Endodermal cell (in vitro differentiated cells): ENCODE measurements around the gene SDC1. TPM values are rescaled to one million over a fixed set of nuclear protein-coding genes. Genes with fewer than 3 reads are reported as not detected.
A peak's percentile ranks its signal among the peaks of the same experiment; 100 is the strongest.

Experiments used
- DNase-seq: peaks from one replicate; pipeline ENCODE4 v3.0.0-alpha.2; 2017
- H3K27ac ChIP-seq: 2 replicates; pipeline ENCODE4 v1.5.1; 2013; ENCODE audit warnings: mild to moderate bottlenecking, low read depth, low read length, moderate library complexity
- H3K27me3 ChIP-seq: 2 replicates; pipeline ENCODE4 v1.6.1; 2013; ENCODE audit warnings: mild to moderate bottlenecking, low read length, moderate library complexity; ENCODE audit not compliant: insufficient read depth, control insufficient read depth, poor library complexity, severe bottlenecking
- H3K36me3 ChIP-seq: 2 replicates; pipeline ENCODE4 v1.7.0; 2013; ENCODE audit warnings: mild to moderate bottlenecking, low read length, moderate library complexity; ENCODE audit not compliant: control insufficient read depth, insufficient read depth
- H3K4me1 ChIP-seq: one replicate; pipeline ENCODE4 v1.7.0; 2013; ENCODE audit warnings: low read length; ENCODE audit not compliant: control insufficient read depth, insufficient read depth
- H3K4me3 ChIP-seq: 2 replicates; pipeline ENCODE4 v1.5.1; 2013; ENCODE audit warnings: mild to moderate bottlenecking, low read length, moderate library complexity
- H3K9ac ChIP-seq: 2 replicates; pipeline ENCODE4 v1.6.1; 2013; ENCODE audit warnings: mild to moderate bottlenecking, low read length, moderate library complexity; ENCODE audit not compliant: poor library complexity, severe bottlenecking; ENCODE audit errors: extremely low read depth
- H3K9me3 ChIP-seq: 2 replicates; pipeline ENCODE4 v1.6.1; 2013; ENCODE audit warnings: mild to moderate bottlenecking, low read length, moderate library complexity; ENCODE audit not compliant: control insufficient read depth
- H3K27ac Mint-ChIP-seq: 2 replicates; pipeline ENCODE4 v1.8.0; 2020; ENCODE audit warnings: mixed read lengths
- H3K27me3 Mint-ChIP-seq: 2 replicates; pipeline ENCODE4 v1.8.0; 2021; ENCODE audit warnings: mild to moderate bottlenecking, mixed read lengths; ENCODE audit not compliant: insufficient read depth
- H3K36me3 Mint-ChIP-seq: 2 replicates; pipeline ENCODE4 v1.8.0; 2020; ENCODE audit warnings: low read depth, mixed read lengths
- H3K4me1 Mint-ChIP-seq: 2 replicates; pipeline ENCODE4 v1.8.0; 2020; ENCODE audit warnings: mixed read lengths
- H3K4me3 Mint-ChIP-seq: 2 replicates; pipeline ENCODE4 v1.8.0; 2020; ENCODE audit warnings: mild to moderate bottlenecking, moderate library complexity, mixed read lengths
- H3K9me3 Mint-ChIP-seq: 2 replicates; pipeline ENCODE4 v1.8.0; 2020; ENCODE audit warnings: mild to moderate bottlenecking, mixed read lengths
- WGBS, 2 experiments: methylation state at CpG; one replicate each; pipeline versions ENCODE4 v1.1.5 to v1.1.7; 2013; ENCODE audit warnings: missing lambda C conversion rate in 2 of 2, mixed read lengths in 1 of 2; ENCODE audit not compliant: insufficient coverage in 1 of 2, insufficient read length in 1 of 2; 5-methylcytosine and 5-hydroxymethylcytosine counted together
- total RNA-seq, 2 donors: library from RNA; stranded (reverse); fragmentation: NEBNext Ultra II Directional in 1 of 2; extraction: Animal tissue kit (Norgen Biotek cat#: 25700) in 1 of 2; gene quantifications; 2 replicates in 1 of 2; 3 replicates in 1 of 2; pipeline ENCODE4 v1.2.1, GENCODE V29; 2021
- TF ChIP-seq, protein P1 (sequence below): fragments of 200-600 bp; sonication (generic); conservative IDR thresholded peaks from 2 replicates; pipeline ENCODE4 v1.5.0; 2021; ENCODE audit warnings: antibody characterized with exemption, mild to moderate bottlenecking

Gene SDC1
- total RNA-seq, 2 donors from 2014 or later, result 12.7 to 19.2 TPM

DNA sequence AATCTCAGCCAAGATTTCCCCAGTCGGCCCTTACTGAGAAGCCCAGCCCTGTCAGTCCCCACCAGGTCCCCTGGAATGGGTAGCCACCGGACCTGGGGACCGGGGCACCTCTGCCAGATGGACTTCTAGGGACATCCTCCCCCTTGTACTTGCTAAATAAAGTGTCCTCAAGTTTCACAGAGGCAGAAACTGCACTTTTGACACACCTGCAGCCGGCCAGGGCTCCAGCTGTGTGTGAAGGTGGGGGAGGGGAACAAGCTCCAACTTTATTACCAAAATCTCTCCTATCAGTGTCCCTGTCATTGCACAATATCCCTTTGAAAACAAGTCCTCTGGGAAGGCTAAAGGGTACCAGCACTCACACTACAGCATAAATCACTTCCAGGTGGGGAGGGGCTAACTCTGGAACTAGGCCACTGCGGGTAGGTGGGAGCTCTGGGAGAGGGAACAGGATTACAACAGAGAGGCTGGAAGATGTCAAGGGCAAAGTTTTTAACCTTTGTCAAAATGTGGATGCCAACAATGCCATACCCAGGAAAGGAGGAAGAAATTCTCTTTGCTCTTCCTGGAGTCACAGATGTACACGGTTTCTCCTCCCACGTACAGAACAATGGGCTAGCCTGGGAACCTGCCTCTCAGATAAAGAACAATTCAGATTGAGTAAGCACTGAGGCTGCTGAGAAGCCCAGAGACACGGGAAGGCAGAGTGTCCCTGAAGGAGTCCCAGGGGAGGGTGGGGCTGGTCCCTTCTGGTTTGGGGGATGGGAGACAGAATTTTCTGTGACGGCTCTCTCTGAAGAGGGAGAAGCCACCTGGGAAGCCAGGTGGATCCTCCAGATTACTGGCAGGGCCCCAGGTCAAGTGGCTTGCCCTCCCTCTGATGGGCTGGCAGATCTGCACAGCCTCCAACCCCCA, 11.0 kb downstream of the SDC1 start:
- no peaks in the 10 kb centered on the region for H3K36me3 ChIP-seq
- H3K9ac ChIP-seq, result no peak overlapping the region
- H3K9me3 Mint-ChIP-seq, result no peaks in the 10 kb centered on the region
- H3K9me3 ChIP-seq, result no peaks in the 10 kb centered on the region
- no peak overlapping the region for H3K4me3 ChIP-seq
- 86 to 91% methylated on average over 3 to 8 of the region's 9 CpGs for WGBS, 2 experiments
- H3K27ac Mint-ChIP-seq, result no peak overlapping the region
- no peak overlapping the region for H3K27ac ChIP-seq
- H3K4me1 Mint-ChIP-seq, result peaks cover 29% of the 10 kb centered on the region
- TF ChIP-seq, protein P1, sequence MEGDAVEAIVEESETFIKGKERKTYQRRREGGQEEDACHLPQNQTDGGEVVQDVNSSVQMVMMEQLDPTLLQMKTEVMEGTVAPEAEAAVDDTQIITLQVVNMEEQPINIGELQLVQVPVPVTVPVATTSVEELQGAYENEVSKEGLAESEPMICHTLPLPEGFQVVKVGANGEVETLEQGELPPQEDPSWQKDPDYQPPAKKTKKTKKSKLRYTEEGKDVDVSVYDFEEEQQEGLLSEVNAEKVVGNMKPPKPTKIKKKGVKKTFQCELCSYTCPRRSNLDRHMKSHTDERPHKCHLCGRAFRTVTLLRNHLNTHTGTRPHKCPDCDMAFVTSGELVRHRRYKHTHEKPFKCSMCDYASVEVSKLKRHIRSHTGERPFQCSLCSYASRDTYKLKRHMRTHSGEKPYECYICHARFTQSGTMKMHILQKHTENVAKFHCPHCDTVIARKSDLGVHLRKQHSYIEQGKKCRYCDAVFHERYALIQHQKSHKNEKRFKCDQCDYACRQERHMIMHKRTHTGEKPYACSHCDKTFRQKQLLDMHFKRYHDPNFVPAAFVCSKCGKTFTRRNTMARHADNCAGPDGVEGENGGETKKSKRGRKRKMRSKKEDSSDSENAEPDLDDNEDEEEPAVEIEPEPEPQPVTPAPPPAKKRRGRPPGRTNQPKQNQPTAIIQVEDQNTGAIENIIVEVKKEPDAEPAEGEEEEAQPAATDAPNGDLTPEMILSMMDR, result no peak
- no peaks in the 10 kb centered on the region for H3K36me3 Mint-ChIP-seq
- no peaks in the 10 kb centered on the region for H3K27me3 ChIP-seq
- no peak overlapping the region for H3K4me3 Mint-ChIP-seq
- H3K4me1 ChIP-seq, result peaks cover 24% of the 10 kb centered on the region
- no peaks in the 10 kb centered on the region for H3K27me3 Mint-ChIP-seq
- DNase-seq, result peak; percentile 42

DNA sequence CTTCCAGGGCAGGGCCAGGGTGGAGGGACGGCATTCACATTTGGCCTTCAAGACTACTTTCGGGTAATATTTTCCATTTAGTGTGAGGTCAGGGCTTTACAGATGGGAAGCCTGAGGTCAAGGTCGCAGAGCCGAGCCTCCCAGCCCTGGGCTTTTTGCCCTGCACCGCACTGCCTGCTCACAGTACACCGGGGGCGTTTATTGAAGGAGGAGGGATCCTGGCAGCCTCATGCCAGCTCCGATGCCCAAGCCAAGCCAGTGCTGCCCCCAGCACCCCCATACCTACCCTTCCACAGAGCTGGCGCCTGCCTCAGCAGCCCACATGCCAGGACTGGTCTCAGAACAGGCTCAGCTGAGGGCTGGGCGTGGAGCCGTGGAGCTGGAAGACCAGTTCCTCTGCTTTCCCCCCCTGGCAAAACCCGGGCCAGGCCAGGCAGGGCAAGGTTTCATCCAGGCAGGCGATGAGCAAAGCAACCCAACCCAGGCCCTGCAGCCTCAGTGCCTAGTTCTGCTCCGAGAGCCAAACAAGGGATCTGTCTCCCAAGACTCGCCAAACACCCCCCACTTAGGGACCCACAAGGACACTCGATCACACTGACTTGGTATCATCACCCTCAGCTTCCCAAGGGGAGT, 11.9 kb downstream of the SDC1 start:
- peak; percentile 40 for DNase-seq
- Histone ChIP-seq H3K4me3 (no peak overlapping the region), H3K9me3 (no peaks in the 10 kb centered on the region), H3K27me3 (no peaks in the 10 kb centered on the region), H3K36me3 (no peaks in the 10 kb centered on the region), H3K27ac (peak overlapping the region; percentile 32), H3K4me1 (peaks cover 33% of the 10 kb centered on the region), H3K9ac (no peak overlapping the region)
- Mint-ChIP-seq H3K4me1 (peaks cover 37% of the 10 kb centered on the region), H3K36me3 (no peaks in the 10 kb centered on the region), H3K27me3 (no peaks in the 10 kb centered on the region), H3K27ac (no peak overlapping the region), H3K4me3 (no peak overlapping the region), H3K9me3 (no peaks in the 10 kb centered on the region)
- WGBS, 2 experiments, result 91 to 94% methylated on average over 9 to 16 of the region's 16 CpGs
- TF ChIP-seq, protein P1, result no peak

DNA sequence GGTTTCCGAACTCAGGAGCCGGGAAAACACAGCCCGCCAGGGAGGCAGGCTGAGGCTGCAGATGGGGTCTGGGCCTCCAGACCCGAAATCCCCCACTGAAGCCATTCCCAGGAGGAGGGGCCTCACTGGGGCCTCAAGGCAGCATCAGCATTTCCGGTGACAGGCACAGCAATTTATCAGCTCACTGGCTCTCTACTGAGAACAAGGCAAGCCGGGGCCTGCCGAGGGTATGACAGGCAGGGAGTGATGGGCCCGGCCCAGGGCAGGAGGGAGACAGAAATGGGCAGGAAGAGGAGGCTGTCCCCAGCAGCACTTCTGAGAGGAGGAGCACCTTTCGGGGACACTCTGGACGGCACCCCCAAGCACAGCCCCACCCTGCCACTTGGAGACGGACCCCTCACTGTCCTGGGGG, 12.5 kb downstream of the SDC1 start:
- H3K9me3 ChIP-seq, result no peaks in the 10 kb centered on the region
- H3K4me3 ChIP-seq, result no peak overlapping the region
- H3K36me3 ChIP-seq, result no peaks in the 10 kb centered on the region
- TF ChIP-seq, protein P1, result no peak
- no peak overlapping the region for H3K4me3 Mint-ChIP-seq
- no peak overlapping the region for H3K27ac ChIP-seq
- peaks cover 36% of the 10 kb centered on the region for H3K4me1 ChIP-seq
- H3K4me1 Mint-ChIP-seq, result peaks cover 42% of the 10 kb centered on the region
- DNase-seq, result peak; percentile 62
- H3K27me3 Mint-ChIP-seq, result no peaks in the 10 kb centered on the region
- no peaks in the 10 kb centered on the region for H3K27me3 ChIP-seq
- H3K27ac Mint-ChIP-seq, result peak overlapping the region; percentile 20
- 43 to 87% methylated on average over 4 to 11 of the region's 11 CpGs for WGBS, 2 experiments
- no peaks in the 10 kb centered on the region for H3K36me3 Mint-ChIP-seq
- H3K9me3 Mint-ChIP-seq, result no peaks in the 10 kb centered on the region
- H3K9ac ChIP-seq, result no peak overlapping the region
